Peyer's patch (tissue), 4 donors: ENCODE results near the gene RAB3B. TPM values are rescaled to one million over a fixed set of nuclear protein-coding genes. Genes with fewer than 3 reads are reported as not detected.
A peak's percentile ranks its signal among the peaks of the same experiment; 100 is the strongest.
"Not testable (repeated sequence)": the region's sequence is repeated elsewhere in the genome, so short reads cannot be mapped to it uniquely, and the experiment has no call there.

ENCODE experiments used
- DNase-seq, 3 donors: peaks; one replicate each; pipeline ENCODE4 v3.0.0-alpha.2; 2017 to 2019
- H3K27ac ChIP-seq, 4 donors: fragments of 200-600 bp; sonication (generic); one replicate each; pipeline ENCODE4 v1.5.1; 2016 to 2019
- H3K27me3 ChIP-seq, 2 donors: fragments of 200-600 bp; sonication (generic); one replicate each; pipeline ENCODE4 v1.5.1; 2019
- H3K36me3 ChIP-seq, 3 donors: fragments of 200-600 bp; sonication (generic); one replicate each; pipeline ENCODE4 v1.5.1; 2016 to 2019
- H3K4me1 ChIP-seq, 4 donors: fragments of 200-600 bp; sonication (generic); one replicate each; pipeline ENCODE4 v1.5.1; 2016 to 2019
- H3K4me3 ChIP-seq, 4 donors: fragments of 200-600 bp; sonication (generic); 1 replicate in 3 of 4; 2 replicates in 1 of 4; pipeline ENCODE4 v1.5.1; 2016 to 2019; ENCODE audit warnings: mild to moderate bottlenecking in 1 of 4
- H3K9me3 ChIP-seq, 4 donors: fragments of 200-600 bp; sonication (generic); one replicate each; pipeline ENCODE4 v1.5.1; 2016 to 2019; ENCODE audit warnings: mild to moderate bottlenecking in 1 of 4
- CTCF ChIP-seq, 6 experiments: fragments of 450-650 bp in 4 of 6; fragments of 200-600 bp in 2 of 6; sonication (generic) in 1 of 6; IDR thresholded peaks; one replicate each; pipeline ENCODE4 v1.5.1; 2017 to 2019; ENCODE audit warnings: antibody characterized with exemption in 6 of 6, mild to moderate bottlenecking in 3 of 6, moderate library complexity in 1 of 6
- POLR2A ChIP-seq, 2 donors: fragments of 450-650 bp; IDR thresholded peaks; one replicate each; pipeline ENCODE4 v1.5.1; 2017; ENCODE audit warnings: antibody characterized with exemption in 2 of 2, mild to moderate bottlenecking in 2 of 2, moderate library complexity in 2 of 2
- total RNA-seq, 4 donors: library from RNA; depleted of rRNA; stranded (reverse); fragments of >200 nt; gene quantifications; one replicate each; pipeline ENCODE4 v1.1.0, GENCODE V29; 2016

The RAB3B gene
- total RNA-seq, 4 donors from 2014 or later: 0.83 to 1.6 (median 1.5) TPM

- TF ChIP-seq CTCF (IDR thresholded peaks at IDR 0.05) (no peak), POLR2A (IDR thresholded peaks at IDR 0.05) (no peak)
- no peak for DNase-seq
- H3K27me3 ChIP-seq: no peaks in the 10 kb centered on the region
- no peak overlapping the region for H3K27ac ChIP-seq
- H3K4me3 ChIP-seq: no peak overlapping the region
- H3K9me3 ChIP-seq: no peaks in the 10 kb centered on the region
- H3K36me3 ChIP-seq: no peaks in the 10 kb centered on the region
- H3K4me1 ChIP-seq: peaks cover 0 to 7% (median 0%) of the 10 kb centered on the region in 4 donors
These were observed 17.7 kb upstream of the RAB3B start for GRCh38 chr1:52008071-52008809.

DNA sequence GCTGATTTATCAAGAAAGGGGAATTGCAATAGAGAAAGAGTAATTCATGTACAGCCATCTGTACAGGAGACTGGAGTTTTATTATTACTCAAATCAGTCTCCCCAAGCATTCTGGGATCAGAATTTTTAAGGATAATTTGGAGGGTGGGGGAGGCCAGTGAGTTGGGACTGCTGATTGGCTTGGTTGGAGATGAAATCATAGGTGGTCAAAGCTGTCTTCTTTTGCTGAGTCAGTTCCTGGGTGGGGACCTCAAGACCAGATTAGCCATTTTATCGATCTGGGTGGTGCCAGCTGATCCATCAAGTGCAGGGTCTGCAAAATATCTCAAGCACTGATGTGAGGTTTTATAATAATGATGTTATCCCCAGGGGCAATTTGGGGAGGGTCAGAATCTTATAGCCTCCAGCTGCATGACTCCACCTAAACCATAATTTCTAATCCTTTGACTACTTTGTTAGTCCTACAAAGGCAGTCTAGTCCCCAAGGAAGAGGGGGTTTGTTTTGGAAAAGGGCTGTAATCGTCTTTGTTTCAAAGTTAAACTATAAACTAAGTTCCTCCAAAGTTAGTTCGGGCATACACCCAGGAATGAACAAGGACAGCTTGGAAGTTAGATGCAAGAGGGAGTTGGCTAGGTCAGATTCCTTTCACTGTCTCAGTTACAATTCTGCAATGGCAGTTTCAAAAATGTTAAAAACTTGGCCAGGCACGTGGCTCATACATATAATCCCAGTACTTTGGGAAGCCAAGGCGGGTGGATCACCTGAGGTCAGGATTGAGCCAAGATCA lies 16.9 kb upstream of the RAB3B start:
- Histone ChIP-seq H3K4me3 (no peak overlapping the region), H3K27ac (no peak overlapping the region), H3K36me3 (no peaks in the 10 kb centered on the region), H3K27me3 (no peaks in the 10 kb centered on the region), H3K9me3 (no peaks in the 10 kb centered on the region), H3K4me1 (peaks cover 0 to 7% (median 0%) of the 10 kb centered on the region in 4 donors)
- DNase-seq: no peak
- no peak for TF ChIP-seq CTCF (IDR thresholded peaks at IDR 0.05)
- no peak for TF ChIP-seq POLR2A (IDR thresholded peaks at IDR 0.05)

DNA sequence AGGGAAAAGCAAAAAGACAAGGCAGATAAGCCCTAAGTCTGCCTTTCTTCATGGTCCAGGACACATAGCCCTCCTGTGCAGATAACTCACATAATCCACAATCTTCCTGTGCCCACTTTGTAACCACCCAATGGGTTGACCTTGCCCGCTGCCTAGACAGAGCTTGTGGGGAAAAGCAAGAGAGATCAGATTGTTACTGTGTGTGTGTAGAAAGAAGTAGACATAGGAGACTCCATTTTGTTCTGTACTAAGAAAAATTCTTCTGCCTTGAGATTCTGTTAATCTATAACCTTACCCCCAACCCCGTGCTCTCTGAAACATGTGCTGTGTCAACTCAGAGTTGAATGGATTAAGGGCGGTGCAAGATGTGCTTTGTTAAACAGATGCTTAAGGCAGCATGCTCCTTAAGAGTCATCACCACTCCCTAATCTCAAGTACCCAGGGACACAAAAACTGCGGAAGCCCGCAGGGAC lies 15.6 kb upstream of the RAB3B start:
- H3K9me3 ChIP-seq, H3K27me3 ChIP-seq, H3K36me3 ChIP-seq, H3K27ac ChIP-seq, H3K4me3 ChIP-seq, H3K4me1 ChIP-seq, DNase-seq: not testable (repeated sequence)

DNA sequence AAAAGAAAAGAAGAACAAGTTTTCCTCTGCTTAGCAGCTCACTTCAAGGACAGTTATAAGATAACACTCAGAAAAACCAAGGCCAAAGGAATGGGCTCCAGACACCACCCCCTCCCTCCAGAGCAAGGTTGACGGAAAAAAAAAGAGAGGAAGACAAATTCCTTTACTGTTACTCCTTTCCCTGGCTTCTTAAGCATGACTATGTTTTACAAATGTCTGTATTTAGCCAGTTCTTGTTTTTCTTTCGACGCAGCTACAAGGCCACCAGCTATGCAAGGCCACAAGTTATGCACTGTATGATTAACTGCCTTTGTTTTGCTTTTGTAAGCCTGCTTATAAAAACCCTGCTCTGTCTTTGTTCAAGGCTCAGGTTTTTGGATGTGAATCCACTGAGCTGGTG lies 15.0 kb upstream of the RAB3B start:
- H3K4me1 ChIP-seq, H3K9me3 ChIP-seq, H3K27ac ChIP-seq, DNase-seq, H3K27me3 ChIP-seq, H3K36me3 ChIP-seq, H3K4me3 ChIP-seq: not testable (repeated sequence)

GRCh38 chr1:52003877-52004276 lies 13.4 kb upstream of the RAB3B start:
- Histone ChIP-seq H3K36me3 (no peaks in the 10 kb centered on the region), H3K9me3 (no peaks in the 10 kb centered on the region), H3K27ac (no peak overlapping the region), H3K27me3 (no peaks in the 10 kb centered on the region), H3K4me3 (no peak overlapping the region), H3K4me1 (peaks cover 0 to 7% (median 0%) of the 10 kb centered on the region in 4 donors)
- no peak for DNase-seq
- TF ChIP-seq CTCF (IDR thresholded peaks at IDR 0.05) (no peak), POLR2A (IDR thresholded peaks at IDR 0.05) (no peak)

DNA sequence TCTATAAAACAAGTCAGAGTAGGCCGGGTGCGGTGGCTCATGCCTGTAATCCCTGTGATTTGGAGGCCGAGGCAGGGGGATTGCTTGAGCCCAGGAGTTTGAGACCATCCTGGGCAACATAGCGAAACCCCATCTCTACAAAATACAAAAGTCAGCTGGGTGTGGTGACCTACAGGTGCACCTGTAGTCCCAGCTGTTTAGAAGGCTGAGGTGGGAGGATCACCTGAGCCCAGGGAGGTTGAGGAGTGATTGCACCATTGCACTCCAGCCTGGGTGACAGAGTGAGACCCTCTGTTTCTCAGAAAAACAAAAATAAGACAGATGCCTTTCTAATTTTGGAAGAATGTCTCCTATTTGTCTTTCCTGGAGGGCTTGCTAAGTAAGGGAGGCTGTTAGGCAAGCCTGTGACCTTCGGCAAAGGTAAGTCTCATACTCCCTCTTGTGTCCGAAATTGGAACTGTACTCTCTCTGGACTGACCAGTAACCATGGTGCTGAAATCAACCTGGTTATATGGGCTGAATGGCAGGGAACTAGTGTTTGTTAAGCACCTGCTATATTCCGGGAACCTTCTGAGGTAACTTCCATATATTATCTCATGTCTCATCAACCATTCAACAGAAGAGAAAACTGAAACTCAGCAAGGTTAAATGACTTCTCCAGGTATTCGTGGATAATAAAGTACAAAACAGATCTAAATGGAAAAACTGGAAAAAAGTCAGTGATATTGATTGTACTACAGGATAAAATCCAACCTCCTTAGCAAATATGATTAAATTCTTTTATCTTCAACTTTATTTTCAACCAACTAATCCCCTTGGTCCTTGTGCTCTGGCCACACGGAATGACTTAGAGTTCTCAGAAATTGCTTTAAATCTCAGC lies 11.8 kb upstream of the RAB3B start:
- TF ChIP-seq CTCF (IDR thresholded peaks at IDR 0.05): peak; percentile 65 to 98 (median 92)
- no peak for TF ChIP-seq POLR2A (IDR thresholded peaks at IDR 0.05)
- Histone ChIP-seq H3K9me3 (no peaks in the 10 kb centered on the region), H3K27ac (no peak overlapping the region), H3K27me3 (no peaks in the 10 kb centered on the region), H3K4me1 (peaks cover 0 to 3% (median 0%) of the 10 kb centered on the region in 4 donors), H3K36me3 (no peaks in the 10 kb centered on the region), H3K4me3 (no peak overlapping the region)
- peak in 1 of 3 donors; percentile 62 for DNase-seq
